Limb (tissue), 2 donors: Measurements from ENCODE around the gene OCA2.
A peak's percentile ranks its signal among the peaks of the same experiment; 100 is the strongest.

ENCODE experiments used
- DNase-seq, 2 donors: peaks; one replicate each; pipeline ENCODE4 v3.0.0-alpha.2; 2016; ENCODE audit errors: extremely low spot score in 2 of 2

The OCA2 gene

GRCh38 chr15:27850050-27850449, 249.1 kb downstream of the OCA2 start:
- peak in 1 of 2 donors; percentile 4 for DNase-seq

GRCh38 chr15:27848936-27849335, 250.2 kb downstream of the OCA2 start:
- peak in 1 of 2 donors; percentile 14 for DNase-seq

- peak in 1 of 2 donors; percentile 23 for DNase-seq
Observed at GRCh38 chr15:27847775-27848710, 251.1 kb downstream of the OCA2 start.

GRCh38 chr15:27846722-27847395, 252.3 kb downstream of the OCA2 start:
- peak in 1 of 2 donors; percentile 16 for DNase-seq

GRCh38 chr15:27845535-27846369, 253.4 kb downstream of the OCA2 start:
- peak in 1 of 2 donors; percentile 7 for DNase-seq

GRCh38 chr15:27844018-27844666, 255.0 kb downstream of the OCA2 start:
- DNase-seq = peak in 1 of 2 donors; percentile 13

- no peak for DNase-seq
Observed at GRCh38 chr15:27843146-27843545, 256.0 kb downstream of the OCA2 start.

- DNase-seq = no peak
Observed at GRCh38 chr15:27842526-27842925, 256.6 kb downstream of the OCA2 start.

GRCh38 chr15:27835233-27835939, 263.7 kb downstream of the OCA2 start:
- DNase-seq = no peak

- DNase-seq = no peak
Observed at GRCh38 chr15:27834684-27835083, 264.4 kb downstream of the OCA2 start.

- DNase-seq = no peak
Observed at GRCh38 chr15:27833974-27834373, 265.1 kb downstream of the OCA2 start.

- no peak for DNase-seq
Observed at GRCh38 chr15:27833178-27833577, 265.9 kb downstream of the OCA2 start.

- DNase-seq = no peak
Observed at GRCh38 chr15:27832237-27832596, 266.9 kb downstream of the OCA2 start.

GRCh38 chr15:27831384-27832236, 267.5 kb downstream of the OCA2 start:
- DNase-seq = no peak

GRCh38 chr15:27828746-27829145, 270.4 kb downstream of the OCA2 start:
- no peak for DNase-seq

- peak in 1 of 2 donors; percentile 15 for DNase-seq
Observed at GRCh38 chr15:27826902-27827714, 272.0 kb downstream of the OCA2 start.

GRCh38 chr15:27826411-27826810, 272.7 kb downstream of the OCA2 start:
- no peak for DNase-seq

GRCh38 chr15:27824841-27825422, 274.2 kb downstream of the OCA2 start:
- no peak for DNase-seq
